ENCODE measurements around the gene CABP4.

The CABP4 gene

DNA sequence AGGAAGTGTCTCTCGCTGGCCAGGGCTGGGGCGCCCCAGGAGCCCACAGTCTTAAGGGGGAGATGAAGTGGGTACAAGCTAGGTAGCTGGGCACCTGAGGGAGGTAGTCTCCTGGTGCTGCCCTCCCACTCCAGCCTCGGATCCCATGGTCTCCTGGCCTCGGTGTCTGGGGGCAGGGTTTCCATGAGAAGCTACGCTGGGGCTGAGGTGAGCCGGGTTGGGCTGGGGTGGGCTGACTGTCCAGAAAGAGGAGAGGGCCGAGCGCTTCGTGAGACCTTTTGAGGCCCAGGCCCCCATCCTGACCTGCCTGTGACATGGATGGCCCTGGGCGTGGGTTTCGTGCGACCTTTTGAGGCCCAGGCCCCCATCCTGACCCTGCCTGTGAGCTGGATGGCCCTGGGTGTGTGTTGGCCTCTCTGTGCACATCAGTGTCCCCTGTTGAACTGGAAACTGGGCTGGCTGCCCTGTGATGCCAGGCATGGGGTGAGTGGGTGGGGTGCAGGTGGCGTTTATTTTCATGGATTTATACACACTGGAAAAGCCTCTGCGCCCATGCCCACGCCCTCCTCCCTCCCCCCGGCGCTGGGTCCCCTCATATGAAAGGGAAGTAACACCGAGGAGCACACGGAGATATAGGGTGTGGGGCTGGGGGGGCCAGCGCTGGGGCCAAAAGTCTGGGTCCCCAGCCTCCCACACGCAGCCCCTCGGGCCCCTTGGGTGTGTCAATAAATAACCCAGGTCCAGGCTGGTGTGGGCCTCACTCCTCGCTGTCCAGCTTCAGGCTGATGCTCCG lies 36.3 kb downstream of the CABP4 start:
- no peak for DNase-seq (ENCODE audit: low read depth in 1 of 2, low spot score in 1 of 2)
- no peak overlapping the region for H3K27ac ChIP-seq (replicated peaks)
- no peaks in the 10 kb centered on the region for H3K27me3 ChIP-seq (ENCODE audit: insufficient read depth, poor library complexity, severe bottlenecking)
- no peak overlapping the region for H3K4me3 ChIP-seq (replicated peaks; ENCODE audit: insufficient read depth, low read length)
- no peak for TF ChIP-seq GABPA (IDR thresholded peaks at IDR 0.05; ENCODE audit: low read depth)
- TF ChIP-seq, protein P1, sequence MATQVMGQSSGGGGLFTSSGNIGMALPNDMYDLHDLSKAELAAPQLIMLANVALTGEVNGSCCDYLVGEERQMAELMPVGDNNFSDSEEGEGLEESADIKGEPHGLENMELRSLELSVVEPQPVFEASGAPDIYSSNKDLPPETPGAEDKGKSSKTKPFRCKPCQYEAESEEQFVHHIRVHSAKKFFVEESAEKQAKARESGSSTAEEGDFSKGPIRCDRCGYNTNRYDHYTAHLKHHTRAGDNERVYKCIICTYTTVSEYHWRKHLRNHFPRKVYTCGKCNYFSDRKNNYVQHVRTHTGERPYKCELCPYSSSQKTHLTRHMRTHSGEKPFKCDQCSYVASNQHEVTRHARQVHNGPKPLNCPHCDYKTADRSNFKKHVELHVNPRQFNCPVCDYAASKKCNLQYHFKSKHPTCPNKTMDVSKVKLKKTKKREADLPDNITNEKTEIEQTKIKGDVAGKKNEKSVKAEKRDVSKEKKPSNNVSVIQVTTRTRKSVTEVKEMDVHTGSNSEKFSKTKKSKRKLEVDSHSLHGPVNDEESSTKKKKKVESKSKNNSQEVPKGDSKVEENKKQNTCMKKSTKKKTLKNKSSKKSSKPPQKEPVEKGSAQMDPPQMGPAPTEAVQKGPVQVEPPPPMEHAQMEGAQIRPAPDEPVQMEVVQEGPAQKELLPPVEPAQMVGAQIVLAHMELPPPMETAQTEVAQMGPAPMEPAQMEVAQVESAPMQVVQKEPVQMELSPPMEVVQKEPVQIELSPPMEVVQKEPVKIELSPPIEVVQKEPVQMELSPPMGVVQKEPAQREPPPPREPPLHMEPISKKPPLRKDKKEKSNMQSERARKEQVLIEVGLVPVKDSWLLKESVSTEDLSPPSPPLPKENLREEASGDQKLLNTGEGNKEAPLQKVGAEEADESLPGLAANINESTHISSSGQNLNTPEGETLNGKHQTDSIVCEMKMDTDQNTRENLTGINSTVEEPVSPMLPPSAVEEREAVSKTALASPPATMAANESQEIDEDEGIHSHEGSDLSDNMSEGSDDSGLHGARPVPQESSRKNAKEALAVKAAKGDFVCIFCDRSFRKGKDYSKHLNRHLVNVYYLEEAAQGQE (IDR thresholded peaks at IDR 0.05; ENCODE audit: insufficient replicate concordance, low read depth): no peak
- TF ChIP-seq SPI1 (IDR thresholded peaks at IDR 0.05; ENCODE audit: borderline replicate concordance, low read depth): no peak
- TF ChIP-seq POLR2AphosphoS5 (IDR thresholded peaks at IDR 0.05; ENCODE audit: low read depth): no peak; the same call in 1 of the 2 replicates

DNA sequence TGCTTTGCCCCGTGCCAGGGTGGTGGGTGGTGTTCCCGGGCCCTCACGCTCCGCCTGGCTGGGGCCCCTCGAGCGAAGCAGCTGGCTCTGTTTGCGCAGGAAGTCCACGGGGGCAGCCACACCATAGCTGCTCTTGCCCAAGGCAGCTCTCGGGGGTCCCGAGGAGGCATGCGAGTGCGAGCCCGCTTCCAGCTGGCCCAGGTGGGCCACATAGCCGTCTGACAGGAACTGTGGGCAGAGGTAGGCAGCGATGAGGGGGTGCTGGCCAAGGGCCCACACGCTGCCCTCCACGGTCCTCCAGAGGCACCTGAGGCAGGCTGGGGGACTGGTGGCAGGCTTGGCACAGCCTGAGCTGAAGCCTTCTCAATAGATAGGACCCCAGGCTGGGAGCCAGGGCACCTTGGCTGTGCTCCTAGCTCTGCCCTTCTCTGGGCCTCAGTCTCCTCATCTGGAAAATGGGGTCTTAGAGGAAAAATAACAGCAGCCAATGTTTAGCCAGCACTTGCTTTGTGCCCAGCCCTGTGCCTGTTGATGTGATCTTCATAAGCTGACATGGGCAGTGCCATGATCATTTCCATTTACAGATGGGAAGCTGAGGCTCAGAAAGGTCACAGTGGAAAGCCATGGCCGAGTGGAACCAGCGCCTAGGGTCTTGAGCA lies 37.0 kb downstream of the CABP4 start:
- Histone ChIP-seq H3K27ac (replicated peaks) (no peak overlapping the region), H3K4me3 (replicated peaks; ENCODE audit: insufficient read depth, low read length) (no peak overlapping the region), H3K27me3 (ENCODE audit: insufficient read depth, poor library complexity, severe bottlenecking) (no peaks in the 10 kb centered on the region)
- no peak for DNase-seq (ENCODE audit: low read depth in 1 of 2, low spot score in 1 of 2)
- TF ChIP-seq POLR2AphosphoS5 (IDR thresholded peaks at IDR 0.05; ENCODE audit: low read depth): no peak
- no peak for TF ChIP-seq GABPA (IDR thresholded peaks at IDR 0.05; ENCODE audit: low read depth)
- TF ChIP-seq, protein P2, sequence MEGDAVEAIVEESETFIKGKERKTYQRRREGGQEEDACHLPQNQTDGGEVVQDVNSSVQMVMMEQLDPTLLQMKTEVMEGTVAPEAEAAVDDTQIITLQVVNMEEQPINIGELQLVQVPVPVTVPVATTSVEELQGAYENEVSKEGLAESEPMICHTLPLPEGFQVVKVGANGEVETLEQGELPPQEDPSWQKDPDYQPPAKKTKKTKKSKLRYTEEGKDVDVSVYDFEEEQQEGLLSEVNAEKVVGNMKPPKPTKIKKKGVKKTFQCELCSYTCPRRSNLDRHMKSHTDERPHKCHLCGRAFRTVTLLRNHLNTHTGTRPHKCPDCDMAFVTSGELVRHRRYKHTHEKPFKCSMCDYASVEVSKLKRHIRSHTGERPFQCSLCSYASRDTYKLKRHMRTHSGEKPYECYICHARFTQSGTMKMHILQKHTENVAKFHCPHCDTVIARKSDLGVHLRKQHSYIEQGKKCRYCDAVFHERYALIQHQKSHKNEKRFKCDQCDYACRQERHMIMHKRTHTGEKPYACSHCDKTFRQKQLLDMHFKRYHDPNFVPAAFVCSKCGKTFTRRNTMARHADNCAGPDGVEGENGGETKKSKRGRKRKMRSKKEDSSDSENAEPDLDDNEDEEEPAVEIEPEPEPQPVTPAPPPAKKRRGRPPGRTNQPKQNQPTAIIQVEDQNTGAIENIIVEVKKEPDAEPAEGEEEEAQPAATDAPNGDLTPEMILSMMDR (IDR thresholded peaks at IDR 0.05; ENCODE audit: insufficient read depth, low read length): no peak
- no peak for TF ChIP-seq SPI1 (IDR thresholded peaks at IDR 0.05; ENCODE audit: borderline replicate concordance, low read depth)
- TF ChIP-seq, protein P1 (IDR thresholded peaks at IDR 0.05; ENCODE audit: insufficient replicate concordance, low read depth): no peak

DNA sequence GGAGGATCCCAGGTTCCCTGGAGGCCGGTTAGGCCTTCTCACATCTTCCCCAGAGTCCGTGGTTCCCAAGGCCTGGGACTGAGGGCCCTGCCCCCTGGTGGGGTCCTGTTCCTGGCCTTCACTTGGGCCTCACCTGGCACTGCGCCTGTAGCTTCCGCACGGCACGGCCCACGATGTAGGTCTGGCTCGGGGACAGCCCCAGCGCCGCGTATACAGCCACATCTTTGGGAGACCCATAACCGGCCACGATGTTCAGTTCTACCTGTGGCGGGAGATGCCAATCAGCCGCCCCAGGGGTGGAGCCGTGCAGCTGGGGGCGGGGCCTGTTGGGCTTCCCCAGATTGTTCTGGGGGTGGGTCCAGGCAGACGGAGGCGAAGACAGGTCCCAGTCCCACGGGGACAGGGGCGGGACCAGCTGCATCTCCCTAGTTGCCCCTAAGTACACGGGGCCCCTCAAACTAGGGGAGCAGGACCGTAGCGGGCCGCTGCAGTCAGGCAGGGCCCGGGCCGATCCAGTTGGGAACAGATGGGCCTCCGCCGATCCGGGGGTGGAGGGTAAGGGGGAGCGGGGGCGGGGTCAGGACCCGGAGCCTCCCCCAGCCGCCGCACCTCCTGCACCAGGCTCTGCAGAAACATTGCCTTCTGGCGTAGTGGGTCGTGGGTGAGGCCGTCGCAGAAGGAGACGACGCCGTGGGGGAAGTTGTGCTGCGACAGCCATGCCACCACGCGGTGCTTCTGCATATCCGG lies 37.8 kb downstream of the CABP4 start:
- no peak overlapping the region for H3K4me3 ChIP-seq (replicated peaks; ENCODE audit: insufficient read depth, low read length)
- no peaks in the 10 kb centered on the region for H3K27me3 ChIP-seq (ENCODE audit: insufficient read depth, poor library complexity, severe bottlenecking)
- no peak for TF ChIP-seq GABPA (IDR thresholded peaks at IDR 0.05; ENCODE audit: low read depth)
- TF ChIP-seq SPI1 (IDR thresholded peaks at IDR 0.05; ENCODE audit: borderline replicate concordance, low read depth): no peak
- TF ChIP-seq, protein P1 (IDR thresholded peaks at IDR 0.05; ENCODE audit: insufficient replicate concordance, low read depth): no peak
- no peak for TF ChIP-seq POLR2AphosphoS5 (IDR thresholded peaks at IDR 0.05; ENCODE audit: low read depth)
- TF ChIP-seq, protein P2 (IDR thresholded peaks at IDR 0.05; ENCODE audit: insufficient read depth, low read length): no peak
- no peak for DNase-seq (ENCODE audit: low read depth in 1 of 2, low spot score in 1 of 2)
- H3K27ac ChIP-seq (replicated peaks): no peak overlapping the region

All from HL-60 (cell line).